GM10266 (cell line): Measurements from ENCODE around the gene CYLC1.

Experiments
- DNase-seq: peaks from one replicate; pipeline ENCODE4 v3.0.0; 2012; ENCODE audit errors: extremely low spot score
- TF ChIP-seq, protein P1 (sequence below): IDR thresholded peaks from 2 replicates; pipeline ENCODE4 v1.5.1; 2012; ENCODE audit warnings: mild to moderate bottlenecking, low read depth; ENCODE audit not compliant: control insufficient read depth, insufficient read depth; ENCODE audit errors: missing control alignments

CYLC1 gene

DNA sequence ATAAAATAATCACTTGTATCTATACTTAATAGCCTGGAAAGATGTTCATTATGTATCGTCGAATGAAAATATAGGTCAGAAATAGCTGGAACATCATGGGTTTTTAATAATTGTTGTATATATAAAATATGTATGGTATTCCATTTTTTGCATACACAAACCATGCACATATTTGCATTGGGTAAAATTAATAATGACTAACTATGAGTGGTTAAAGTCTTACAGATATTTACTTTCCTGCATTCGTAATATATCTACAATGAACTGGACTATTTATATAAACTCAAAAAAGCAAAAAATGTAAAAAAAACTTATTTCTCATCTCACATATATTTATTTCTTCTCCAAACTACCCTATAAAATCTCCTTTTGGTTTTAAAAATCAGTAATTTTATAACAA, 46.0 kb downstream of the CYLC1 start:
- TF ChIP-seq, protein P1, sequence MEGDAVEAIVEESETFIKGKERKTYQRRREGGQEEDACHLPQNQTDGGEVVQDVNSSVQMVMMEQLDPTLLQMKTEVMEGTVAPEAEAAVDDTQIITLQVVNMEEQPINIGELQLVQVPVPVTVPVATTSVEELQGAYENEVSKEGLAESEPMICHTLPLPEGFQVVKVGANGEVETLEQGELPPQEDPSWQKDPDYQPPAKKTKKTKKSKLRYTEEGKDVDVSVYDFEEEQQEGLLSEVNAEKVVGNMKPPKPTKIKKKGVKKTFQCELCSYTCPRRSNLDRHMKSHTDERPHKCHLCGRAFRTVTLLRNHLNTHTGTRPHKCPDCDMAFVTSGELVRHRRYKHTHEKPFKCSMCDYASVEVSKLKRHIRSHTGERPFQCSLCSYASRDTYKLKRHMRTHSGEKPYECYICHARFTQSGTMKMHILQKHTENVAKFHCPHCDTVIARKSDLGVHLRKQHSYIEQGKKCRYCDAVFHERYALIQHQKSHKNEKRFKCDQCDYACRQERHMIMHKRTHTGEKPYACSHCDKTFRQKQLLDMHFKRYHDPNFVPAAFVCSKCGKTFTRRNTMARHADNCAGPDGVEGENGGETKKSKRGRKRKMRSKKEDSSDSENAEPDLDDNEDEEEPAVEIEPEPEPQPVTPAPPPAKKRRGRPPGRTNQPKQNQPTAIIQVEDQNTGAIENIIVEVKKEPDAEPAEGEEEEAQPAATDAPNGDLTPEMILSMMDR: no peak
- DNase-seq: no peak

DNA sequence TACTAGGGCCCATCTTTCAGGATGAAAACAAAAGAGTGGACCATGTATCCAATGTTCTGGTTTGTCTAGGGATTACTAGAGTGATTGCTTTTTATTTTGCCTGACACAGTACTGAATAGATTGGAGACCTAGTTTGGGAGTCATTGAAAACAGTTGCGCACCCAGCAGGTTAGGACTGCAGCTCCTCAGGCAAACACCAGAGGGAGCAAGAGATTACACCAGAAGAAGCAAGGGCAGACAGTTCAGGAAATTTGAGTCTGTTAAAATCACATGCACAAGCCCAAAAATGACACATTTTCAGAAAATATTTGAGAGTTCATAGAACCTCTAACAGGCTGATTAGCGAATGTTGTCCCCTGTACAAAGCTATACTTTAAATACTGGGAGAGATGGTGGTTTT, 55.6 kb downstream of the CYLC1 start:
- no peak for DNase-seq
- TF ChIP-seq, protein P1: peak; percentile 39

DNA sequence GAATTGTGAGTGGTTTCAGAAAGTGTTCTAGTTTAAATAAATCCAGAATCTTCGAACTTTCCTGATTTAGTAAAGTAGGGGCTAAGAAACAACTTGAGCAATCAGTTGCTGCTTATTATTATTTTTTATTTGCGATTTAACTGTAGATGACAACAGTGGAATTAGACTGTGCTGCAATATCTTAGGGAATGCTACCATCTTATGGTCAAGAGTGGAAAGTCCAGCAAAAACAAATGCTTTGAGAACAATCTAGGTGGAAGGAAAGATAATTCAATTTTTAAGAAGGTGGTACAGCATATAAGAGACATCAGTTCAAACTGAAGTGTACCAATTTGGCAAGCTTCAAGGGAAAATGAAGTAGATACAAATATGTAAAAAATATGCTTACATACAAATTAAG, 73.3 kb downstream of the CYLC1 start:
- TF ChIP-seq, protein P1: no peak

More for the DNA sequence above, 73.3 kb downstream of the CYLC1 start:
- DNase-seq: no peak
